HUES6 (cell line): ENCODE measurements around the gene TUBGCP3.

Experiments used
- H3K27ac ChIP-seq: 2 replicates; pipeline ENCODE4 v1.7.0; 2013; ENCODE audit warnings: low read depth, mild to moderate bottlenecking, low read length, inconsistent platforms
- H3K27me3 ChIP-seq: 2 replicates; pipeline ENCODE4 v1.6.1; 2013; ENCODE audit warnings: low read length; ENCODE audit not compliant: control insufficient read depth, insufficient read depth
- H3K36me3 ChIP-seq: 2 replicates; pipeline ENCODE4 v1.6.1; 2013; ENCODE audit warnings: low read length; ENCODE audit not compliant: control insufficient read depth, insufficient read depth
- H3K4me1 ChIP-seq: 2 replicates; pipeline ENCODE4 v1.6.1; 2013; ENCODE audit warnings: low read length; ENCODE audit not compliant: control insufficient read depth, insufficient read depth
- H3K4me3 ChIP-seq: 2 replicates; pipeline ENCODE4 v1.5.1; 2013; ENCODE audit warnings: low read depth, low read length
- H3K9ac ChIP-seq: one replicate; pipeline ENCODE4 v1.6.1; 2013; ENCODE audit warnings: mild to moderate bottlenecking, low read length
- H3K9me3 ChIP-seq: 2 replicates; pipeline ENCODE4 v1.6.1; 2013; ENCODE audit warnings: low read depth, low read length; ENCODE audit not compliant: control insufficient read depth, insufficient read depth

The TUBGCP3 gene

DNA sequence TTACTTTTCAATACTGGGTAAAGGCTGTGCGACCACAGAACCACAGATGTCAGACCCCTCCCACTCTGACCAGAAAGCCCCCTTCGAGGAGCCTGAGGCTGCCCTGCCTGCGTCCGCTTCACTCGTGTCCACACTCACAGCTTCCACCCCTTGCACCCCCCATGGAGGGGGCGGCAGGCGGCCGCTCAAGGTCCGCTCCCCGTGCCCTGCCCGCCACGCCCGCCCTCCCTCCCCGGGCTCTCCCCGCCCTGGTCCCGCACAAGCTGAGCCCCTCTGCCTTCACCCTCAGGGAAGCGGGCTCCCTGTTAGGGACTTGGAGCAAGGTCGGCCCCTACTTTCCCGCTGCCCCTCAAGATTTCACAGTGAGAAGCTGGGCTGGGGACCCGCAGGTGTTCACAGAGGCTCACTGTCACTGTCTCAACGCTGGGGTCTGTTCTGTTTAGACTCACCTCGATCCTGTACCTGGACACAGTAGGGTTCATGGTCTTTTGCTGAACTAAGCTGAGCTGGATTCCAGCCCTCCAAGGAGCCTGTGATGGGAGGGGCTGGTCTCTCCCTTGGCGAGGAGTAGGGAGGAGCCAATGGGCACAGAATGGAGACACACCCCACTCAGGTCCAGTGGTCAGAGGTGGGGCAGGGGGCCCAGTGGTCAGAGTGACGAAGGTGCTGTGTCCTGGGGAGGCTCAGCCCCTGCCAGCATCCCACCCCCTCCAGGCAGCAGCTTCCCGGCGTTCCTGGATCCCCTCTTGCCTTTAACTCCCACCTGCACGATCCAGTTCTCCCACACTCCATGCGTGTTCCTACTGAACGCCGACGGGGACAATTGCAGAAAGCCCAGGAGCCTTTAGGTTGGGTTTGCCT is 142.3 kb downstream of the TUBGCP3 start:
- no peaks in the 10 kb centered on the region for H3K9me3 ChIP-seq
- no peak overlapping the region for H3K4me3 ChIP-seq
- no peaks in the 10 kb centered on the region for H3K4me1 ChIP-seq

GRCh38 chr13:112444416-112445399 is 143.2 kb downstream of the TUBGCP3 start:
- no peaks in the 10 kb centered on the region for H3K4me1 ChIP-seq
- H3K27ac ChIP-seq, result no peak overlapping the region
- H3K27me3 ChIP-seq, result peaks cover 29% of the 10 kb centered on the region
- no peak overlapping the region for H3K9ac ChIP-seq
- no peaks in the 10 kb centered on the region for H3K9me3 ChIP-seq
- no peak overlapping the region for H3K4me3 ChIP-seq
- no peaks in the 10 kb centered on the region for H3K36me3 ChIP-seq

More for the DNA sequence above, 142.3 kb downstream of the TUBGCP3 start:
- Histone ChIP-seq H3K27ac (no peak overlapping the region), H3K36me3 (no peaks in the 10 kb centered on the region), H3K27me3 (peaks cover 27% of the 10 kb centered on the region), H3K9ac (no peak overlapping the region)

DNA sequence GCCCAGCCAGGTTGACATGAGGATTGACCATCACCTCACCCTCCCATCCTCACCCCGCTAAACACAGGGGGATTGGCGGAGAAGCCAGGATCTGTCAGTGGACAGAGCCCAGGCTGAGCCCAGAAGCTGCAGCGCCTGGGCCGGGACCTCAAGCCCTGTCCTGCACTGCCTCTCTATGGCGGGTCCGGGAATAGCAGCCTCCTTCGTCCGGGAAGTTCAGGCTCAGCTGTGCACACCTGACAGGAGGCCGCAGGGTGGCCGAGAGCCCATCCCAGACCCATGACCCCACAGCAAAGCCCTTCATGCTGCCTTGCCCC is 144.0 kb downstream of the TUBGCP3 start:
- Histone ChIP-seq H3K4me3 (no peak overlapping the region), H3K36me3 (no peaks in the 10 kb centered on the region), H3K9me3 (no peaks in the 10 kb centered on the region), H3K27ac (no peak overlapping the region), H3K9ac (no peak overlapping the region), H3K27me3 (peaks cover 29% of the 10 kb centered on the region), H3K4me1 (no peaks in the 10 kb centered on the region)

- H3K9ac ChIP-seq, result no peak overlapping the region
Observed at GRCh38 chr13:112443191-112443994, 144.6 kb downstream of the TUBGCP3 start.

GRCh38 chr13:112442483-112443090 is 145.4 kb downstream of the TUBGCP3 start:
- Histone ChIP-seq H3K36me3 (no peaks in the 10 kb centered on the region), H3K27me3 (peaks cover 29% of the 10 kb centered on the region), H3K4me3 (no peak overlapping the region), H3K9me3 (peaks cover 7% of the 10 kb centered on the region; the same call in 1 of the 2 replicates), H3K27ac (no peak overlapping the region), H3K9ac (no peak overlapping the region), H3K4me1 (no peaks in the 10 kb centered on the region)

More at GRCh38 chr13:112443191-112443994, 144.6 kb downstream of the TUBGCP3 start:
- Histone ChIP-seq H3K36me3 (no peaks in the 10 kb centered on the region), H3K27me3 (peaks cover 29% of the 10 kb centered on the region), H3K4me1 (no peaks in the 10 kb centered on the region), H3K27ac (no peak overlapping the region), H3K9me3 (peaks cover 3% of the 10 kb centered on the region; the same call in 1 of the 2 replicates), H3K4me3 (no peak overlapping the region)

GRCh38 chr13:112441779-112442310 is 146.1 kb downstream of the TUBGCP3 start:
- no peak overlapping the region for H3K27ac ChIP-seq
- H3K9me3 ChIP-seq, result peaks cover 7% of the 10 kb centered on the region; the same call in 1 of the 2 replicates
- H3K27me3 ChIP-seq, result peaks cover 29% of the 10 kb centered on the region
- H3K36me3 ChIP-seq, result no peaks in the 10 kb centered on the region
- H3K4me3 ChIP-seq, result no peak overlapping the region
- no peaks in the 10 kb centered on the region for H3K4me1 ChIP-seq
- no peak overlapping the region for H3K9ac ChIP-seq

DNA sequence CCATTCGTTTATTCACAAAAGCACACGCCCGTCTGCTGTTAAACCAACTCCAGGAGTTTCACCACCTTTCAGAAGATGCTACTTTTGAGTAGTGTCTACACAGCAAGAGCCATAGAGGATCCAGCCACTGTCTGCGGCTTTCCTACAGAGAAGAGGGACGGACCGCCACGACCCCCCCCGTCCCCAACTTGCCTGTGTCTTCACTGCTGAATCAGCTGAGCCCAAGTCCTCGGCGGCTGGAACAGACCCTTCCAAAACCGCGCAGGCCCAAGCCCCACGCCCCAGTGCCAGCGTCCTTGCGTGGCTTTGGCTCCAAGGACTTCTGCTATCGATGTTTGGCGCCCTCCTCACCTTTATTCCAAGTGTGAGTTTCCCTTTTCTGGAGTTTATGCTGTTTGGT is 146.7 kb downstream of the TUBGCP3 start:
- H3K4me1 ChIP-seq, result no peaks in the 10 kb centered on the region
- peaks cover 7% of the 10 kb centered on the region; the same call in 1 of the 2 replicates for H3K9me3 ChIP-seq
- no peak overlapping the region for H3K9ac ChIP-seq
- no peak overlapping the region for H3K27ac ChIP-seq
- H3K27me3 ChIP-seq, result peaks cover 27% of the 10 kb centered on the region
- no peak overlapping the region for H3K4me3 ChIP-seq
- no peaks in the 10 kb centered on the region for H3K36me3 ChIP-seq

DNA sequence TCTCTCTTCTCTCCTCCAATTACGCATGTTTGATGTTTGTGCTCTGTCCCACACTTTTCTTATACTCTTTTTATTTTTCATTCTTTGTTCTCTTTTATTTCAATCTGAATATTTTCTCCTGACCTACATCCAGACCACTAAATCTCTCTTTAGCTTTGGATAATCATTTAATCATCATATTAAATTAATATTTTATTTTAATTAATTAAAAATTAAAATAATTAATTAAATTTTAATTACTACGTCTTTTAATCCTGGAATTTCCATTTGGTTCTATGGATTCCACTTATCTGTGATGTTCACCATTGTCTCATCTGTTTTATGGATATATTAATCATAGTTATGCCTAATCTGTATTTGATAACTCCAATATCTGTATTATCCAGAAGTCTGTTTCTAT is 149.4 kb downstream of the TUBGCP3 start:
- Histone ChIP-seq H3K27me3 (peaks cover 13% of the 10 kb centered on the region), H3K9me3 (peaks cover 11% of the 10 kb centered on the region), H3K27ac (no peak overlapping the region), H3K36me3 (no peaks in the 10 kb centered on the region), H3K9ac (no peak overlapping the region), H3K4me3 (no peak overlapping the region), H3K4me1 (no peaks in the 10 kb centered on the region)

DNA sequence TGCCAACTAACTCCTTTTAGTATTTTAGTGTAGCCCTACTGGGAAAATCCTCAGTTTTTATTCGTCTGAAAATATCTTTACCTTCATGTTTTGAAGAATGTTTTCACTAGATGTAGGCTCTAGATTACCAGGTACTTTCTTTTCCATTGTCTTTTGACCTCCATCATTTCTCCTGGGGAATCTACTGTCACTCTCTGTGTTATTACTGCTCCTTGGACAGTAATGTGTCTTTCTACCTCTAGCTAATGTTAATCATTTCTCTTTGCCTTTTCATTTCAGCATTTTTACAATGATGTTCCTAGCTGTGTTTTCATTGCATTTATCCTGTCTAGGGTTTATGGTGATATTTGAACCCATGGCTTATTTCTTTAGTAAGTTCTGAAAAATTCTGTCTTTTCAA is 149.9 kb downstream of the TUBGCP3 start:
- Histone ChIP-seq H3K27ac (no peak overlapping the region), H3K36me3 (no peaks in the 10 kb centered on the region), H3K4me3 (no peak overlapping the region), H3K27me3 (peaks cover 9% of the 10 kb centered on the region), H3K4me1 (no peaks in the 10 kb centered on the region), H3K9me3 (peaks cover 11% of the 10 kb centered on the region), H3K9ac (no peak overlapping the region)

DNA sequence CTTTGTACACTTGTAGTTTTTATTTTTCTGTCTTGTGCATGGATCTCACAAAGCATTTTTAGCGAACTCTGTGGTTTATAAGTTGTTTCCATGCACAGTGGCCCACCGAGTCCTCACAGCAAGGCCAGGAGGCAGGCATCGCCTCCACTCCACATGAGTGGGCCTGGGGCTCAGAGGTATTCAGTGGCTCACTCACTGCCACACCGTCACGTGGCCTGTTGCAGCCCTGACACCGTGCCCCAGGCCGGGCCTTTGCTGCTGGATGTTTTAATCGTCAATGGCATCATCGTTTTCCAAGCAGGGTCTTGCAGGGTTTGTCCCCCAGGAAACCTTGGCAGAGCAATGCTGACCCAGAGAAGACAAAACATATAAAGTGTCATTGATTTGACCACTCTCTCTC is 152.0 kb downstream of the TUBGCP3 start:
- Histone ChIP-seq H3K9ac (no peak overlapping the region), H3K9me3 (peaks cover 15% of the 10 kb centered on the region), H3K27ac (no peak overlapping the region), H3K4me1 (no peaks in the 10 kb centered on the region), H3K36me3 (no peaks in the 10 kb centered on the region), H3K27me3 (peaks cover 2% of the 10 kb centered on the region; the same call in 1 of the 2 replicates), H3K4me3 (no peak overlapping the region)
